K562 (cell line): Measurements from ENCODE around the gene BICDL1. TPM values are rescaled to one million over a fixed set of nuclear protein-coding genes. Genes with fewer than 3 reads are reported as not detected.
A peak's percentile ranks its signal among the peaks of the same experiment; 100 is the strongest.

ENCODE experiments used
- ATAC-seq: fragments of 200-7000 bp; cut with Tn5 transposase; 3 replicates; pipeline ENCODE4 v1.9.1; 2020; ENCODE audit warnings: moderate library complexity
- BruUV-seq: library from RNA; stranded (reverse); fragments of 400-500 nt; replicated peaks from 2 replicates; lab custom pipeline; 2021; lab: Mats Ljungman, UMichigan
- CTCF ChIA-PET: fragments of 300-600 bp; formaldehyde crosslinking; extraction: SDS; loops from one replicate; lab custom pipeline; 2021; ENCODE audit warnings: low intra/inter-chr PET ratio; lab: Yijun Ruan, JAX
- POLR2A ChIA-PET: fragments of 300-600, 350-650 bp; sonication (Branson Sonifier 250); formaldehyde crosslinking; extraction: SDS; loops from one replicate; lab custom pipeline; 2021; ENCODE audit warnings: antibody characterized with exemption, inconsistent platforms; lab: Yijun Ruan, JAX
- DNase-seq, 4 experiments: peaks; one replicate each; pipeline versions ENCODE4 v3.0.0 to v3.0.0-alpha.2; 2011 to 2018; ENCODE audit warnings: low spot score in 3 of 4, mixed read lengths in 3 of 4; ENCODE audit errors: extremely low read depth in 1 of 4
- FAIRE-seq: peaks from 2 replicates; lab custom pipeline; 2011; peaks lifted over from hg19 to GRCh38; lab: Jason Lieb, UNC
- H2AFZ ChIP-seq: 2 replicates; pipeline ENCODE4 v1.6.0; 2011; ENCODE audit warnings: low read depth, low read length, control low read depth, inconsistent platforms
- H3K27ac ChIP-seq: fragments of 200-600 bp; 3 replicates; pipeline ENCODE4 v1.8.0; 2011; ENCODE audit warnings: low read depth, mild to moderate bottlenecking, control low read depth, inconsistent platforms, low read length, moderate library complexity, mixed read lengths; ENCODE audit errors: extremely low read depth
- H3K27me3 ChIP-seq, 2 experiments: fragments of 300-600 bp in 1 of 2; 2 replicates in 1 of 2; 3 replicates in 1 of 2; pipeline versions ENCODE4 v1.6.0 to v1.8.0; 2011; ENCODE audit warnings: inconsistent platforms in 2 of 2, low read length in 2 of 2, mild to moderate bottlenecking in 1 of 2, mixed read lengths in 1 of 2, moderate library complexity in 1 of 2; ENCODE audit not compliant: control insufficient read depth in 2 of 2, insufficient read depth in 2 of 2
- H3K36me3 ChIP-seq: fragments of 300-600 bp; 3 replicates; pipeline ENCODE4 v1.8.0; 2011; ENCODE audit warnings: mild to moderate bottlenecking, low read length, inconsistent platforms; ENCODE audit not compliant: control insufficient read depth, insufficient read depth
- H3K4me1 ChIP-seq, 2 experiments: fragments of 200-600 bp in 1 of 2; replicated peaks in 1 of 2; 2 replicates in 1 of 2; 3 replicates in 1 of 2; pipeline versions ENCODE4 v1.5.1 to v1.8.0; 2011; ENCODE audit warnings: inconsistent platforms in 2 of 2, low read length in 2 of 2, mild to moderate bottlenecking in 1 of 2, mixed read lengths in 1 of 2, moderate library complexity in 1 of 2; ENCODE audit not compliant: control insufficient read depth in 2 of 2, insufficient read depth in 2 of 2
- H3K4me2 ChIP-seq: 2 replicates; pipeline ENCODE4 v1.6.1; 2011; ENCODE audit warnings: low read length, control low read depth, inconsistent platforms, mixed read lengths; ENCODE audit not compliant: insufficient read depth
- H3K4me3 ChIP-seq: fragments of 200-600 bp; sonication (generic), shearing (Covaris generic); 2 replicates; pipeline ENCODE4 v1.5.1; 2016; ENCODE audit warnings: control low read depth, inconsistent platforms
- H3K79me2 ChIP-seq: fragments of 200-600 bp; 3 replicates; pipeline ENCODE4 v1.8.0; 2011; ENCODE audit warnings: low read length, inconsistent platforms; ENCODE audit not compliant: control insufficient read depth, insufficient read depth
- H3K9ac ChIP-seq, 2 experiments: 2 replicates each; pipeline versions ENCODE4 v1.6.0 to v1.6.1; 2011; ENCODE audit warnings: low read depth in 2 of 2, low read length in 2 of 2, control low read depth in 1 of 2, inconsistent platforms in 1 of 2, mild to moderate bottlenecking in 1 of 2, mixed read lengths in 1 of 2; ENCODE audit not compliant: insufficient read depth in 1 of 2
- H3K9me1 ChIP-seq: one replicate; pipeline ENCODE4 v1.6.0; 2011; ENCODE audit warnings: inconsistent platforms, mild to moderate bottlenecking, low read length, moderate library complexity; ENCODE audit not compliant: control insufficient read depth, insufficient read depth
- H3K9me3 ChIP-seq: replicated peaks from 2 replicates; pipeline ENCODE4 v1.5.1; 2011; ENCODE audit warnings: low read depth, low read length, inconsistent platforms; ENCODE audit not compliant: control insufficient read depth, insufficient read depth
- H4K20me1 ChIP-seq: replicated peaks from 2 replicates; pipeline ENCODE4 v1.6.1; 2011; ENCODE audit warnings: low read length, inconsistent platforms, mixed read lengths; ENCODE audit not compliant: control insufficient read depth, insufficient read depth
- CBFA2T3 ChIP-seq: fragments of 450-650 bp; IDR thresholded peaks from 2 replicates; pipeline ENCODE4 v1.6.1; 2017
- GMEB1 ChIP-seq: fragments of 250-450 bp; sonication (Bioruptor Pico); IDR thresholded peaks from 2 replicates; pipeline ENCODE4 v1.4.0; 2020; ENCODE audit warnings: mild to moderate bottlenecking
- HDAC2 ChIP-seq: fragments of 450-650 bp; IDR thresholded peaks from 2 replicates; pipeline ENCODE4 v1.6.1; 2016; ENCODE audit warnings: mild to moderate bottlenecking
- HNRNPLL ChIP-seq: fragments of 200-400 bp; formaldehyde crosslinking; IDR thresholded peaks from 2 replicates; pipeline ENCODE4 v1.6.1; 2017; ENCODE audit warnings: low read length, low read depth, mild to moderate bottlenecking; ENCODE audit not compliant: poor library complexity, severe bottlenecking
- KDM2B ChIP-seq: fragments of 250-450 bp; sonication (Bioruptor Pico); IDR thresholded peaks from 2 replicates; pipeline ENCODE4 v1.8.0; 2021; ENCODE audit warnings: mild to moderate bottlenecking, moderate library complexity
- NR2F6 ChIP-seq: fragments of 450-650 bp; formaldehyde crosslinking; IDR thresholded peaks from 2 replicates; pipeline ENCODE4 v1.4.0; 2020; ENCODE audit warnings: mild to moderate bottlenecking
- PHF20 ChIP-seq: fragments of 450-650 bp; IDR thresholded peaks from 2 replicates; pipeline ENCODE4 v1.6.1; 2018; ENCODE audit not compliant: partially characterized antibody
- ZBTB11 ChIP-seq, 3 experiments: fragments of 200-800 bp in 1 of 3; fragments of 250-450 bp in 1 of 3; fragments of 450-650 bp in 1 of 3; sonication (Bioruptor Pico) in 1 of 3; sonication (Bioruptor generic) in 1 of 3; formaldehyde crosslinking in 1 of 3; IDR thresholded peaks; 2 replicates each; pipeline versions ENCODE4 v1.6.1 to v1.8.0; 2016 to 2022; ENCODE audit warnings: mild to moderate bottlenecking in 2 of 3, missing genetic modification characterization in 2 of 3, missing compliant biosample characterization in 1 of 3, moderate library complexity in 1 of 3
- ZNF277 ChIP-seq: fragments of 250-450 bp; sonication (Bioruptor Pico); IDR thresholded peaks from 2 replicates; pipeline ENCODE4 v1.8.0; 2022; ENCODE audit warnings: inconsistent platforms, mild to moderate bottlenecking, moderate library complexity, borderline replicate concordance
- ZNF395 ChIP-seq: fragments of 200-800 bp; sonication (Bioruptor generic); IDR thresholded peaks from 2 replicates; pipeline ENCODE4 v1.6.1; 2017; ENCODE audit warnings: missing genetic modification characterization, missing compliant biosample characterization
- ZNF57 ChIP-seq: fragments of 450-650 bp; formaldehyde crosslinking; IDR thresholded peaks from 2 replicates; pipeline ENCODE4 v1.4.0; 2020; ENCODE audit warnings: mild to moderate bottlenecking, moderate library complexity
- ZNF586 ChIP-seq: fragments of 450-650 bp; formaldehyde crosslinking; conservative IDR thresholded peaks from 2 replicates; pipeline ENCODE4 v1.4.0; 2020; ENCODE audit warnings: mild to moderate bottlenecking, moderate library complexity
- ZNF76 ChIP-seq: fragments of 250-450 bp; sonication (Bioruptor Pico); IDR thresholded peaks from 2 replicates; pipeline ENCODE4 v1.4.0; 2020; ENCODE audit warnings: mild to moderate bottlenecking, moderate library complexity, borderline replicate concordance
- ZNF79 ChIP-seq: fragments of 250-450 bp; sonication (Bioruptor Pico); IDR thresholded peaks from 2 replicates; pipeline ENCODE4 v1.4.0; 2020; ENCODE audit warnings: low read depth, mild to moderate bottlenecking, moderate library complexity
- WGBS: fragments of 100-300 bp; shearing (Covaris generic); methylation state at CpG from one replicate; pipeline ENCODE4 v1.1.6; 2016; ENCODE audit warnings: low coverage, mixed read lengths; ENCODE audit not compliant: insufficient coverage; ENCODE audit errors: missing lambda C conversion rate; 5-methylcytosine and 5-hydroxymethylcytosine counted together
- in situ Hi-C: fragments of 300-500 bp; cut with MboI; formaldehyde crosslinking; loops from 4 replicates; pipeline ENCODE4 v1.15.0; 2018; ENCODE audit warnings: inconsistent platforms, mixed read lengths
- intact Hi-C: fragments of 100-400 bp; cut with micrococcal nuclease; formaldehyde crosslinking; loops from 2 replicates; pipeline ENCODE4 v1.14.2; 2022
- polyA plus RNA-seq, 8 experiments: library from polyadenylated mRNA; depleted of rRNA in 4 of 8; stranded (reverse) in 5 of 8; unstranded in 3 of 8; fragments of >200 nt; fragmentation: Nextera tagmentation in 2 of 8; fragmentation: Illumina TruSeq in 1 of 8; extraction: Ambion mirVana in 2 of 8; extraction: Trizol in 1 of 8; gene quantifications; 2 replicates each; pipeline versions ENCODE4 v1.2.1 to v1.2.3, GENCODE V29; 2011 to 2014; ENCODE audit warnings: inconsistent platforms in 1 of 8, missing spikeins in 1 of 8
- total RNA-seq, 7 experiments: library from RNA; depleted of rRNA in 6 of 7; stranded (reverse); fragments of >200 nt in 6 of 7; fragmentation: Illumina TruSeq in 2 of 7; extraction: Trizol in 2 of 7; gene quantifications; 2 replicates each; pipeline versions ENCODE4 v1.2.1 to v1.2.3, GENCODE V29; 2011 to 2021; ENCODE audit warnings: low replicate concordance in 1 of 7

Gene BICDL1
- total and polyA plus RNA-seq, 9 of the 15 experiments (the other 6 are each of a cell fraction or from before 2014, with no cell fraction given), result 0.06 to 2.0 (median 0.58) TPM

- TF ChIP-seq ZNF277 (no peak), CBFA2T3 (no peak), HNRNPLL (no peak), ZNF395 (CRISPR knock-in tag) (no peak), ZNF79 (CRISPR knock-in tag) (no peak), ZNF57 (CRISPR knock-in tag) (no peak), ZNF586 (CRISPR knock-in tag) (no peak)
These were observed 88.2 kb downstream of the BICDL1 start (continued) for GRCh38 chr12:120077260-120077659.

- H3K27me3 ChIP-seq, result peaks cover 29 to 55% of the 10 kb centered on the region in 2 experiments; a peak in 3 of 5 replicates
- no peak overlapping the region for H3K4me3 ChIP-seq
- no peak overlapping the region for H2AFZ ChIP-seq
- H3K9ac ChIP-seq, result no peak overlapping the region
- intact Hi-C loops (no loop called here), in situ Hi-C loops (no loop called here)
- ATAC-seq, result no peak
- no peaks in the 10 kb centered on the region for H3K36me3 ChIP-seq
- 5% methylated on average over 5 of the region's 5 CpGs for WGBS
- no peaks in the 10 kb centered on the region for H3K79me2 ChIP-seq
- no peak for FAIRE-seq
- H3K9me1 ChIP-seq, result no peaks in the 10 kb centered on the region
- no peaks in the 10 kb centered on the region for H3K9me3 ChIP-seq
- no peak overlapping the region for H3K27ac ChIP-seq
- H3K4me1 ChIP-seq, result no peaks in the 10 kb centered on the region
- CTCF ChIA-PET, result no interaction called here
- no peaks in the 10 kb centered on the region for H4K20me1 ChIP-seq
- no TSS peak for BruUV-seq
- TF ChIP-seq KDM2B (CRISPR knock-in tag), result no peak
- TF ChIP-seq ZBTB11 (CRISPR knock-in tag; IDR thresholded peaks at IDR 0.05), result peak in 1 of 3 experiments; percentile 85; a peak in 1 of 6 replicates
- no peak for TF ChIP-seq ZNF76 (CRISPR knock-in tag)
- TF ChIP-seq PHF20, result no peak
- no peak for TF ChIP-seq HDAC2
- TF ChIP-seq NR2F6 (CRISPR knock-in tag), result no peak
- no peak for TF ChIP-seq GMEB1 (CRISPR knock-in tag)
- no peak overlapping the region for H3K4me2 ChIP-seq
- POLR2A ChIA-PET, result interaction anchor here (1.2 to 2.0 kb wide), 2 partner anchors 10 to 13 kb away, joined by 3 to 4 read pairs; no protein-coding TSS in a partner anchor
- no peak for DNase-seq
These were observed 89.8 kb downstream of the BICDL1 start for GRCh38 chr12:120078868-120079267.
